H4 (cell line): Measurements from ENCODE around the gene ATP6V1B1. TPM values are rescaled to one million over a fixed set of nuclear protein-coding genes. Genes with fewer than 3 reads are reported as not detected.

Experiments
- DNase-seq: peaks from one replicate; pipeline ENCODE4 v3.0.0-alpha.2; 2015; ENCODE audit warnings: low spot score
- total RNA-seq: library from RNA; depleted of rRNA; stranded (reverse); fragments of >200 nt; shearing (Covaris generic); gene quantifications from 2 replicates; pipeline ENCODE4 v1.2.3, GENCODE V29; 2014

ATP6V1B1 gene
- total RNA-seq, 1 experiment from 2014 or later = 0.45 TPM

GRCh38 chr2:70943205-70943871 lies 7.6 kb downstream of the ATP6V1B1 start:
- no peak for DNase-seq

DNA sequence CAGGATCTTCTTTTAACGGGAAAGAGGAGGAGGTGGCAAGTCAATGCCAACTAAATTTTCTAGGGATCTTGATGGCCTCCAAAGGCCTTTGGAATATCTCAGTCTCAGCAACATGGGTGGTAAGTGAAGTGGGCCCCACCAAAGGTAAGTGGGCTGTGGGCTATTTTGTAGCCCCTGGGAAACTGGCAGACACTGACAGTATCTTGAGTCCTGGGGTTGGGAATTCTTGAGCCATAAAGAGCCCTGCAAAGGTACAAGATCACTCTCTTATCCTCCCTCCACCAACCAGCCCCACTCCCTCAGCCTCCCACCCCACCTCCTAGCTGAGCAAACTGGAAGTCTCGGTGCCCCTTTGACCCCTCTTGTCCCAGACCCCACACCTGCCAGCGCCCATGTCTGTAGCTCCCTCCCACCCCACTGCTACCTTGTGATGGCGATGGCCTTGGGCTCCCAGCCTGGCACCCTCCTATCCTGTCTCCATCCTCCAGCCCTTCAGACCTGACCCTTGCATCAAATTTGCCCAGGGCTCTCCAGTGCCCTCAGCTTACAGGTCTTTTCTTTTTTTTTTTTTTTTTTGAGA lies 8.5 kb downstream of the ATP6V1B1 start:
- no peak for DNase-seq

- peak; percentile 50 for DNase-seq
Observed at GRCh38 chr2:70946832-70947442, 11.2 kb downstream of the ATP6V1B1 start.

DNA sequence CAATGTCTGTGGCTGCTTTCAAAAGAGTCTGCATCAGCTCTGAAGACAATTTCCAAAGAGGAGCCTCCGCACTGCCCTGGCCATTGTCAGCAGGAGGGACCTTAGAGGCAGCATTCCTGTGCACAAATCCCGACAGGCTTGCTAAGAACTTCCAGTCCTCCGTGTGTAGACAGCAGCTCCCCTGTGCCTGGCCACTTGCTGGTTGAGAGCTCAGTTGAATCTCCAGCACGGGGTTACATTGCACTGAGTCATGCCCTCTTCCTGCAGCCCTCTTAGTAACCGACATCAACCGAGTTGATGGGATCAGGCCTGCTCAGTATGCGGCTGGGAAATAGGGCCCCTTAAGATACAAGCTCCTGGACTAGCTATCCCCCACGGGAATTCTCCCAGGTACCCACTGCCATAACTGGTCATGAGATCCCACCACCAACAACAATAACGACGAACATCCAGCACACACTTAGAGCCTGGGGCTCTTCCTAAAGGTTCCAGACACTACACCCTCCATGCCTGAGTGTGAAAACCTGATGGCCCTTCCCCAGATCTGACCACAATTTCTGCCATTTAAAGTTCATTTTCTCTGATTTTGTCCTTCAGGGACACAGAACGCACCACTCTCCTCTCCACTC lies 12.0 kb downstream of the ATP6V1B1 start:
- no peak for DNase-seq

GRCh38 chr2:70948337-70949003 lies 12.8 kb downstream of the ATP6V1B1 start:
- peak; percentile 66 for DNase-seq

GRCh38 chr2:70949086-70949485 lies 13.4 kb downstream of the ATP6V1B1 start:
- DNase-seq = no peak

GRCh38 chr2:70954886-70955285 lies 19.2 kb downstream of the ATP6V1B1 start:
- no peak for DNase-seq

DNA sequence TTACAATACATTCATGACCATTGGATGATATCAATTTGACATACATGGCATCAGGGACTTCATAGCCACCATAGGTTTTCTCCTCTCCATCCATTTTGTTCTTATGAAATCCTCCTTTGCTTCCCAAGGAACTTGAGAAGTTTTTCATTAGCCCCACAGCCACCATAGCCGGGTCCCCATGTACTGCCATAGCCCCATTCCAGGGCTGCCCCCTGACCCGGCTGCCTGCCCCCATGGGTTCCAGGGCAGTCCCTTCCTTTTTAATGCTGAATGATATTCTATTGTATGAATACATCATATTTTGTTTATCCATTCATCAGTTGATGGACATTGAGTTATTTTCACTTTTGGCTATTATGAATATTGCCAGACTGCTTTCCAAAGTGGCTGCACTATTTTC lies 20.4 kb downstream of the ATP6V1B1 start:
- DNase-seq = no peak

DNA sequence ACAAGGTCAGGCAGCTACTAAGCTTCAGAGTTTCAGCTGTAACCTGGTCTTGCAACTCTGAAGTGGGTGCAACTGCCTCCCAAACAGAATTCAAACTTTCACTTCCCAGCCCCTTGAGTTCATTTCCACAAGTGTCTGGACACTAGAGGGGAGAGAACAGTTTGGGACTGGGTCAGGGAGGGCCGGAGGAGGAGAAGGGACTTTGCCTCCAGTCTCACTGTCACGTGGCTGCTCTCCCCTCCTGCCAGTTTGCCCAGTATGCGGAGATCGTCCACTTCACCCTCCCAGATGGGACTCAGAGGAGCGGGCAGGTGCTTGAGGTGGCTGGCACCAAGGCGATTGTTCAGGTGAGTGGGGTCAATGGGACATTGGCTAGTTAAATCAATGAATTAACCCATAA lies 22.1 kb downstream of the ATP6V1B1 start:
- DNase-seq = no peak

GRCh38 chr2:70958759-70959158 lies 23.1 kb downstream of the ATP6V1B1 start:
- DNase-seq = no peak

- DNase-seq = no peak
Observed at GRCh38 chr2:70959271-70959761, 23.6 kb downstream of the ATP6V1B1 start.

- DNase-seq = no peak
Observed at GRCh38 chr2:70959851-70960832, 24.4 kb downstream of the ATP6V1B1 start.

DNA sequence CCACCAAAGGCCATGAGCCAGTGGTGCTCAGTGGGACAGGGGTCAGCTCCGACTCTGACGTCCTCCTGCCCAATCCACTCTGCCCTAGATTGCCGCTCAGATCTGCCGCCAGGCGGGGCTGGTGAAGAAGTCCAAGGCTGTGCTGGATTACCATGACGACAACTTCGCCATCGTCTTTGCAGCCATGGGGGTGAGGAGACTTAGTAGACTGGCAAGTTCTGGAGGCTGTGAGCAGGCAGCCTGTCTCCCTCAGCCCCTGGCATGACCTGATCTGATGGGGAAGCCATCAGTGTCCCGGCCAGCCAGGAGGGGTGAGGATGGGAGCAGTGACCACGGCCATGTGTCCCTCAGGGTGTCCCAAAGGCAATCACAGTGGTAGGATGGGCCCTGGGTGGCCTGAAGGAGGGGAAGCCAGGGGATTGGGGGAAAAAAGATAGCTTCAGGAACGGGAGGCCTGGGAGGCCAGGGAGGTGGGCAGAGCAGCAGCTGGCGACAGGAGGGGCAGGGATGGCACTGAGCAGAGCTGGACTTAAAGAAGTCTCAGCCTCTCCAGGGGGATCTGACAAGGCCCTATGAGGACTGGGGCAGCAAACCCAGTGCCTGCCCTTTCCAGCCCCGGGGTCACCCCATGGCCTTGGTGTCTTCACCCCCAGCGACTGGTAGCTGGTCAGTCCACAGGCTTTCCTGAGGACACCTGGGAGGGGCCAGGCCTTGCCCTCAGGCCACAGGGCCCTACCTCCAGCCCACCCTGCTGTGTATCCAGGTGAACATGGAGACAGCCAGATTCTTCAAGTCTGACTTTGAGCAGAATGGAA lies 25.3 kb downstream of the ATP6V1B1 start:
- DNase-seq = no peak

GRCh38 chr2:70961648-70961994 lies 25.9 kb downstream of the ATP6V1B1 start:
- DNase-seq = no peak

DNA sequence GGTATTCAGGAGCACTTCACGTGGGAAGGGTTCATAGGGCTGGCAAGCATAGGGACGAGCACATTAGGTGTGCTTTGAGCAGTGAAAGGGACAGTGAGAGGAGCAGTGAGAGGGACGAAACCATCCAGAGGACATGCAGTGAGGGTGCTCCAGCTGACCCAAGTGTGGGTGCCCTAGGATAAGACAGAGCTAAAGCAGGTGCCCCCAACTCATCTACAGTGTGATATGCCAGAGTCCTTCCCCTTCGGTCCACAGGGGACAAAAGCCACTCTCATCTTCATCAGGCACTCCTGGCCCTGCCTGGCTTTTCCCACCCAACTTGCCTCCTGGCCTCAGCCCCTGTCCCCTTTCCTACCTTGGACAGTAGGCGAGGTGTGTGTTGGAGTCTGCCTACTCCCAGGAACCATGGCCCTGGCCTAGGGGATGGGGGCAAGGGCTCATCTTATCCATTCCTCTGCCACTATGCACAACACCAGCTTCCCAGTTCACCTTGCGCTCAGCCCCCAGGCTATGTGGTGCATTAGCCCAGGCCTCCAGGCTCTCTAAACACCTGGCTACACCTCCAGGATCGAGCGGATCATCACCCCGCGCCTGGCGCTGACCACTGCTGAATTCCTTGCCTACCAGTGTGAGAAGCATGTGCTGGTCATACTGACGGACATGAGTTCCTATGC lies 26.6 kb downstream of the ATP6V1B1 start:
- DNase-seq = no peak

DNA sequence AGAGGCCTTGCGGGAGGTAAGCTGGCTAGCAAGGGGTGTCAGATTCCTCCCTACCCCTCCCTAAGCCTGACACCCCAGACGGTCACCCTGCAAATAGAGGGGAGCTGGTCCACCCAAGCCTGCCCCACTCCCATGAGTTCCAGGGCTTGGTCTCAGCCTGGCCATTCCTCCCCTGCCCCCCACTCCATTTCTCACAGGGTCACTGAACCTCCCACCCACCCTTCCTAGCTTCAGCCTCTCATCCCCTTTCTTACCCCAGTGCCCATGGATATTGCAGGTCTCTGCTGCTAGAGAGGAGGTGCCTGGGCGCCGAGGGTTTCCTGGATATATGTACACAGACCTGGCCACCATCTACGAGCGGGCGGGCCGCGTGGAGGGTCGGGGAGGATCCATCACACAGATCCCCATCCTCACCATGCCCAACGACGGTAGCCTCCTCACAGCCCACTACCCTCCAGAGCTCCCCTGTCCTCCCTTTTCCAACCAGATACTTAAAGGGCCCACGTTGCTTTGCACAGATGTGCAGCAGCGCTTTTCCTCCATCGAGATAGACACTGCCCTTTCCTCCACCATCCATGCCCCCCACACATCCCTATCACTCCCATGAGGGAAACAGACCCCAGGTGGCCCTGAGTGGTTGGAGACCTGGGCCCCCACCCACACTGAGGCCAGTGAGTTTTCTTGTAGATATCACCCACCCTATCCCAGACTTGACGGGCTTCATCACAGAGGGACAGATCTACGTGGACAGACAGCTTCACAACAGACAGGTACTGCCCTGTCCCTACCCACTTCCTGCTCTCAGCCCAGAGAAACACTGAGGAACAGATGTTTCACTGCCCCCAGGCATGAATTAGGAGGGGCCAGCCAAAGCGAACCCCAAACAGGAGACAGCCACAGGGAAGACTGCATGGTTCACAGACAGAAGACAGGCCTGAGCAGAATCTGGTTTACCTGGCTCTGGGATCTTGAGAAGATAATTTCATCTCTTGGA lies 27.5 kb downstream of the ATP6V1B1 start:
- DNase-seq = no peak

- DNase-seq = no peak
Observed at GRCh38 chr2:70964133-70964532, 28.4 kb downstream of the ATP6V1B1 start.
